GM12878 (cell line): ENCODE measurements around the gene ERICH4. TPM values are rescaled to one million over a fixed set of nuclear protein-coding genes. Genes with fewer than 3 reads are reported as not detected.
"Not testable (repeated sequence)": the region's sequence is repeated elsewhere in the genome, so short reads cannot be mapped to it uniquely, and the experiment has no call there.

Experiments
- ATAC-seq: fragments of 200-7000 bp; cut with Tn5 transposase; 3 replicates; pipeline ENCODE4 v1.9.1; 2020; ENCODE audit warnings: mild to moderate bottlenecking, moderate library complexity
- BruUV-seq: library from RNA; stranded (reverse); fragments of 400-500 nt; replicated peaks from 2 replicates; lab custom pipeline; 2021; lab: Mats Ljungman, UMichigan
- CTCF ChIA-PET: fragments of 300-600 bp; sonication (Branson Sonifier 250); formaldehyde crosslinking; extraction: SDS; loops from one replicate; lab custom pipeline; 2021; ENCODE audit warnings: inconsistent platforms; lab: Yijun Ruan, JAX
- POLR2A ChIA-PET: fragments of 350-600 bp; formaldehyde crosslinking; extraction: SDS; loops from one replicate; lab custom pipeline; 2021; ENCODE audit warnings: inconsistent platforms; lab: Charles Lee
- RAD21 ChIA-PET: fragments of 300-600 bp; sonication (Branson Sonifier 250); formaldehyde crosslinking; loops from one replicate; lab custom pipeline; 2023; ENCODE audit warnings: antibody characterized with exemption; ENCODE audit not compliant: unreplicated experiment; lab: Charles Lee
- SMC1A ChIA-PET: fragments of 300-600 bp; sonication (Branson Sonifier 250); formaldehyde crosslinking; loops from one replicate; lab custom pipeline; 2023; ENCODE audit not compliant: unreplicated experiment, uncharacterized antibody; lab: Charles Lee
- DNase-seq: peaks from one replicate; pipeline ENCODE4 v3.0.0-alpha.2; 2011; ENCODE audit warnings: low read depth, low spot score
- FAIRE-seq: peaks from 3 replicates; lab custom pipeline; 2011; peaks lifted over from hg19 to GRCh38; lab: Jason Lieb, UNC
- H2AFZ ChIP-seq: 2 replicates; pipeline ENCODE4 v1.6.0; 2011; ENCODE audit warnings: low read depth, low read length, control low read depth; ENCODE audit not compliant: control insufficient read depth
- H3K27ac ChIP-seq: 2 replicates; pipeline ENCODE4 v1.5.1; 2011; ENCODE audit warnings: control low read depth; ENCODE audit not compliant: control insufficient read depth, insufficient read depth
- H3K27me3 ChIP-seq, 2 experiments: replicated peaks in 1 of 2; 2 replicates each; pipeline versions ENCODE4 v1.6.0 to v1.6.1; 2011; ENCODE audit warnings: low read length in 1 of 2; ENCODE audit not compliant: control insufficient read depth in 2 of 2, insufficient read depth in 2 of 2
- H3K36me3 ChIP-seq, 2 experiments: 2 replicates each; pipeline ENCODE4 v1.5.1; 2011; ENCODE audit warnings: low read length in 1 of 2; ENCODE audit not compliant: control insufficient read depth in 2 of 2, insufficient read depth in 2 of 2
- H3K4me1 ChIP-seq: 2 replicates; pipeline ENCODE4 v1.6.1; 2011; ENCODE audit warnings: mild to moderate bottlenecking, low read length, moderate library complexity, mixed read lengths; ENCODE audit not compliant: control insufficient read depth, insufficient read depth
- H3K4me2 ChIP-seq: 2 replicates; pipeline ENCODE4 v1.6.0; 2011; ENCODE audit warnings: control low read depth; ENCODE audit not compliant: control insufficient read depth, insufficient read depth
- H3K4me3 ChIP-seq: fragments of 200-600 bp; sonication (generic); 2 replicates; pipeline ENCODE4 v1.5.1; 2016
- H3K79me2 ChIP-seq: 2 replicates; pipeline ENCODE4 v1.6.0; 2011; ENCODE audit warnings: low read length; ENCODE audit not compliant: control insufficient read depth, insufficient read depth
- H3K9ac ChIP-seq: 2 replicates; pipeline ENCODE4 v1.8.0; 2011; ENCODE audit warnings: low read length, control low read depth, mixed read lengths; ENCODE audit not compliant: control insufficient read depth, insufficient read depth
- H3K9me3 ChIP-seq: replicated peaks from 3 replicates; pipeline ENCODE4 v1.5.1; 2011; ENCODE audit warnings: mild to moderate bottlenecking, low read length; ENCODE audit not compliant: control insufficient read depth, insufficient read depth
- H4K20me1 ChIP-seq: 2 replicates; pipeline ENCODE4 v1.6.0; 2011; ENCODE audit not compliant: control insufficient read depth, insufficient read depth
- SP1 ChIP-seq: IDR thresholded peaks from one replicate; pipeline ENCODE4 v1.6.1; 2011; ENCODE audit warnings: low read depth, low read length
- WGBS: methylation state at CpG from one replicate; pipeline ENCODE4 v1.1.6; 2016; ENCODE audit warnings: low lambda C conversion rate; ENCODE audit not compliant: insufficient replicate concordance, insufficient coverage; ENCODE audit errors: missing lambda C conversion rate; 5-methylcytosine and 5-hydroxymethylcytosine counted together
- in situ Hi-C: fragments of 300-500 bp; cut with MboI; formaldehyde crosslinking; loops from 9 replicates; pipeline ENCODE4 v1.14.3; 2018; ENCODE audit warnings: mixed read lengths
- intact Hi-C: fragments of 100-400 bp; cut with micrococcal nuclease; formaldehyde crosslinking; loops from one replicate; pipeline ENCODE4 v1.14.2; 2022; ENCODE audit not compliant: unreplicated experiment
- polyA plus RNA-seq, 11 experiments: library from polyadenylated mRNA; depleted of rRNA in 4 of 11; unstranded in 6 of 11; stranded (reverse) in 5 of 11; fragments of >200 nt; fragmentation: Nextera tagmentation in 4 of 11; fragmentation: Illumina TruSeq in 1 of 11; extraction: Ambion mirVana in 4 of 11; extraction: Trizol in 1 of 11; gene quantifications; 1 replicate in 1 of 11; 2 replicates in 10 of 11; pipeline versions ENCODE4 v1.2.1 to v1.2.3, GENCODE V29; 2011 to 2016; ENCODE audit warnings: inconsistent platforms in 2 of 11, missing spikeins in 2 of 11, low read depth in 1 of 11
- total RNA-seq, 4 experiments: library from RNA; depleted of rRNA in 3 of 4; stranded (reverse); fragments of >200 nt in 3 of 4; fragmentation: Illumina TruSeq in 1 of 4; extraction: Trizol in 1 of 4; gene quantifications; 2 replicates each; pipeline versions ENCODE4 v1.2.1 to v1.2.3, GENCODE V29; 2013 to 2021

The ERICH4 gene
- total and polyA plus RNA-seq, 10 of the 15 experiments (the other 5 are each of a cell fraction or from before 2014, with no cell fraction given): not detected

- ChIA-PET SMC1A (no interaction called here), POLR2A (no interaction called here)
- intact Hi-C loops: no loop called here
Observed at GRCh38 chr19:41484822-41485221, 41.9 kb downstream of the ERICH4 start.

DNA sequence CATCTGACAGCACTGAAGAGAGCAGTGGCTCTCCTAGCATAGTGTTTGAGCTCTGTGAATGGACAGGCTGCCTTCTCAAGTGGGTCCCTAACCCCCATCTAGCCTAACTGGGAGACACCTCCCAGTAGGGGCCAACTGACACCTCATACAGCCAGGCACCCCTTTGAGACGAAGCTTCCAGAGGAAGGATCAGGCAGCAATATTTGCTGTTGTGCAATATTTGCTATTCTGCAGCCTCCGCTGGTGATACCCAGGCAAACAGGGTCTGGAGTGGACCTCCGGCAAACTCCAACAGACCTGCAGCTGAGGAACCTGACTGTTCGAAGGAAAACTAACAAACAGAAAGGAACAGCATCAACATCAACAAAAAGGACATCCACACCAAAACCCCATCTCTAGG is 44.0 kb downstream of the ERICH4 start:
- 53% methylated on average over 4 of the region's 4 CpGs for WGBS
- H3K4me1 ChIP-seq, POLR2A ChIA-PET, H3K9ac ChIP-seq, RAD21 ChIA-PET, H2AFZ ChIP-seq, H3K4me2 ChIP-seq, BruUV-seq, intact Hi-C loops, SMC1A ChIA-PET, H3K36me3 ChIP-seq, ATAC-seq, H3K4me3 ChIP-seq, H3K9me3 ChIP-seq, CTCF ChIA-PET, FAIRE-seq, in situ Hi-C loops, H4K20me1 ChIP-seq, H3K27me3 ChIP-seq, DNase-seq, H3K79me2 ChIP-seq, H3K27ac ChIP-seq: not testable (repeated sequence)

More at GRCh38 chr19:41484822-41485221, 41.9 kb downstream of the ERICH4 start:
- H3K9me3 ChIP-seq: peaks cover 3% of the 10 kb centered on the region; the same call in 2 of the 3 replicates
- in situ Hi-C loops: no loop called here
- DNase-seq (no peak), ATAC-seq (no peak), FAIRE-seq (no peak)
- H3K36me3 ChIP-seq: no peaks in the 10 kb centered on the region
- H3K27ac ChIP-seq: no peak overlapping the region
- CTCF ChIA-PET: no interaction called here
- BruUV-seq: no TSS peak
- no peak overlapping the region for H3K4me3 ChIP-seq
- H3K4me2 ChIP-seq: no peak overlapping the region
- H3K27me3 ChIP-seq: peaks cover 0 to 6% of the 10 kb centered on the region in 2 experiments; a peak in 3 of 4 replicates
- no peaks in the 10 kb centered on the region for H3K4me1 ChIP-seq
- no peaks in the 10 kb centered on the region for H3K79me2 ChIP-seq
- TF ChIP-seq SP1: no peak
- H2AFZ ChIP-seq: no peak overlapping the region
- WGBS: 30% methylated on average over 4 of the region's 4 CpGs
- no peak overlapping the region for H3K9ac ChIP-seq
- H4K20me1 ChIP-seq: no peaks in the 10 kb centered on the region
- RAD21 ChIA-PET: no interaction called here
